Liver (tissue), 9 donors: ENCODE results near the gene MERTK. TPM values are rescaled to one million over a fixed set of nuclear protein-coding genes. Genes with fewer than 3 reads are reported as not detected.
"Not testable (repeated sequence)": the region's sequence is repeated elsewhere in the genome, so short reads cannot be mapped to it uniquely, and the experiment has no call there.

ENCODE experiments used
- DNase-seq: peaks from one replicate; pipeline ENCODE4 v3.0.0-alpha.2; 2017; ENCODE audit warnings: low spot score
- H3K27ac ChIP-seq, 2 donors: one replicate each; pipeline ENCODE4 v1.7.0; 2013; ENCODE audit warnings: inconsistent platforms in 2 of 2, low read length in 2 of 2, control low read depth in 1 of 2, low read depth in 1 of 2, mild to moderate bottlenecking in 1 of 2
- H3K27me3 ChIP-seq, 4 donors: one replicate each; pipeline versions ENCODE4 v1.6.1 to v1.7.0; 2013; ENCODE audit warnings: low read length in 3 of 4, inconsistent platforms in 1 of 4, mild to moderate bottlenecking in 1 of 4, moderate library complexity in 1 of 4; ENCODE audit not compliant: control insufficient read depth in 4 of 4, insufficient read depth in 4 of 4
- H3K36me3 ChIP-seq, 4 donors: one replicate each; pipeline versions ENCODE4 v1.6.1 to v1.7.0; 2013; ENCODE audit warnings: low read length in 3 of 4, mild to moderate bottlenecking in 3 of 4, low read depth in 1 of 4, moderate library complexity in 1 of 4; ENCODE audit not compliant: control insufficient read depth in 4 of 4, insufficient read depth in 3 of 4
- H3K4me1 ChIP-seq, 4 donors: one replicate each; pipeline versions ENCODE4 v1.6.1 to v1.7.0; 2013; ENCODE audit warnings: low read length in 3 of 4, mild to moderate bottlenecking in 3 of 4, moderate library complexity in 1 of 4; ENCODE audit not compliant: control insufficient read depth in 4 of 4, insufficient read depth in 4 of 4
- H3K4me3 ChIP-seq, 3 donors: one replicate each; pipeline versions ENCODE4 v1.6.1 to v1.7.0; 2013; ENCODE audit warnings: low read length in 3 of 3, control low read depth in 1 of 3, low read depth in 1 of 3, mild to moderate bottlenecking in 1 of 3
- H3K9ac ChIP-seq, 2 donors: one replicate each; pipeline ENCODE4 v1.7.0; 2013; ENCODE audit warnings: low read length in 2 of 2, mild to moderate bottlenecking in 2 of 2, moderate library complexity in 2 of 2, control low read depth in 1 of 2, low read depth in 1 of 2
- H3K9me3 ChIP-seq, 4 donors: one replicate each; pipeline versions ENCODE4 v1.6.1 to v1.7.0; 2013; ENCODE audit warnings: low read length in 3 of 4; ENCODE audit not compliant: control insufficient read depth in 4 of 4
- EGR1 ChIP-seq, 2 donors: IDR thresholded peaks; 2 replicates each; pipeline ENCODE4 v1.6.1; 2016 to 2018; ENCODE audit warnings: antibody characterized with exemption in 2 of 2, low read depth in 2 of 2
- FOXA1 ChIP-seq: IDR thresholded peaks from 2 replicates; pipeline ENCODE4 v1.6.1; 2016; ENCODE audit warnings: antibody characterized with exemption
- HNF4A ChIP-seq, 2 donors: conservative IDR thresholded peaks; 2 replicates each; pipeline ENCODE4 v1.6.1; 2016; ENCODE audit warnings: antibody characterized with exemption in 2 of 2, mild to moderate bottlenecking in 2 of 2
- HNF4G ChIP-seq: IDR thresholded peaks from 2 replicates; pipeline ENCODE4 v1.6.1; 2016; ENCODE audit warnings: antibody characterized with exemption
- JUND ChIP-seq, 2 donors: IDR thresholded peaks; 2 replicates each; pipeline ENCODE4 v1.6.1; 2016; ENCODE audit warnings: antibody characterized with exemption in 2 of 2
- MAX ChIP-seq: IDR thresholded peaks from 2 replicates; pipeline ENCODE4 v1.6.1; 2016; ENCODE audit warnings: antibody characterized with exemption
- NR2F2 ChIP-seq: IDR thresholded peaks from 2 replicates; pipeline ENCODE4 v1.6.1; 2016; ENCODE audit warnings: antibody characterized with exemption
- RAD21 ChIP-seq, 2 donors: IDR thresholded peaks; 2 replicates each; pipeline ENCODE4 v1.6.1; 2016; ENCODE audit warnings: antibody characterized with exemption in 2 of 2, mild to moderate bottlenecking in 2 of 2
- RXRA ChIP-seq, 2 donors: IDR thresholded peaks; 2 replicates each; pipeline ENCODE4 v1.6.1; 2017 to 2018; ENCODE audit warnings: antibody characterized with exemption in 2 of 2, mild to moderate bottlenecking in 1 of 2
- SP1 ChIP-seq: IDR thresholded peaks from 2 replicates; pipeline ENCODE4 v1.6.1; 2018; ENCODE audit warnings: antibody characterized with exemption, mild to moderate bottlenecking
- YY1 ChIP-seq: IDR thresholded peaks from 2 replicates; pipeline ENCODE4 v1.6.1; 2016; ENCODE audit warnings: antibody characterized with exemption, mild to moderate bottlenecking
- WGBS: extraction: QIAGEN DNeasy Blood & Tissue Kit; methylation state at CpG from one replicate; pipeline ENCODE4 v1.1.7; 2013; 5-methylcytosine and 5-hydroxymethylcytosine counted together
- polyA plus RNA-seq, 2 donors: library from polyadenylated mRNA; stranded (reverse) in 1 of 2; unstranded in 1 of 2; fragments of 200-250 nt in 1 of 2; fragments of >200 nt in 1 of 2; fragmentation: Nextera tagmentation in 1 of 2; extraction: Ambion mirVana in 1 of 2; gene quantifications; one replicate each; pipeline versions ENCODE4 v1.2.1 to v1.2.3, GENCODE V29; 2013 to 2015
- total RNA-seq, 2 donors: library from RNA; depleted of rRNA; stranded (reverse); fragments of >200 nt; gene quantifications; one replicate each; pipeline ENCODE4 v1.2.3, GENCODE V29; 2014
- TF ChIP-seq, protein P1 (sequence below): IDR thresholded peaks from 2 replicates; pipeline ENCODE4 v1.6.1; 2016; ENCODE audit warnings: antibody characterized with exemption, mild to moderate bottlenecking
- TF ChIP-seq, protein P2 (sequence below): fragments of 150-350 bp; IDR thresholded peaks from 2 replicates; pipeline ENCODE4 v1.5.1; 2017; ENCODE audit warnings: improper control_type of control experiment, low read depth, low read length; ENCODE audit not compliant: missing input control
- donor health status: healthy.
- donor health status: healthy.
- donor health status: healthy.
- donor health status: healthy.
- donor health status: healthy.

The MERTK gene
- total and polyA plus RNA-seq, 4 donors, result 6.3 to 34.1 (median 8.2) TPM

DNA sequence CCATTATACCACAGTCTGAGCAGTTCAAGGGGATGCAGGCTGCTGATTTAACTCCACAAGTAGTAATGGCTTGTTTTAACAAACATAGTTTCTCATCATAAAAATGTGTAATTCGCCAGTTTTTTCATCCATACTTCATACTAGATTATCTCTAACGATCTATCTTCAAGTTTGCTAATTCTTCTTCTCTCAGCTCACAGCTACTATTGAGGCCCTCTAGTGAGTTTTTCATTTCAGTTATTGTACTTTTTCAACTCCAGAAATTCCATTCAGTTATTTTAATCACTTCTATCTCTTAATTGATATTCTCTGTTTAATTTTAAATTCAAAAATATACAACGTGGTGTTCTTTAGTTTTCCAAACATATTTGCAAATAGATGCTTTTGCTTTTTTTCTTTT, 136.5 kb downstream of the MERTK start:
- TF ChIP-seq RXRA (IDR thresholded peaks at IDR 0.05), result no peak
- no peak for TF ChIP-seq MAX
- TF ChIP-seq HNF4G, result no peak
- no peak for TF ChIP-seq SP1
- TF ChIP-seq, protein P1, sequence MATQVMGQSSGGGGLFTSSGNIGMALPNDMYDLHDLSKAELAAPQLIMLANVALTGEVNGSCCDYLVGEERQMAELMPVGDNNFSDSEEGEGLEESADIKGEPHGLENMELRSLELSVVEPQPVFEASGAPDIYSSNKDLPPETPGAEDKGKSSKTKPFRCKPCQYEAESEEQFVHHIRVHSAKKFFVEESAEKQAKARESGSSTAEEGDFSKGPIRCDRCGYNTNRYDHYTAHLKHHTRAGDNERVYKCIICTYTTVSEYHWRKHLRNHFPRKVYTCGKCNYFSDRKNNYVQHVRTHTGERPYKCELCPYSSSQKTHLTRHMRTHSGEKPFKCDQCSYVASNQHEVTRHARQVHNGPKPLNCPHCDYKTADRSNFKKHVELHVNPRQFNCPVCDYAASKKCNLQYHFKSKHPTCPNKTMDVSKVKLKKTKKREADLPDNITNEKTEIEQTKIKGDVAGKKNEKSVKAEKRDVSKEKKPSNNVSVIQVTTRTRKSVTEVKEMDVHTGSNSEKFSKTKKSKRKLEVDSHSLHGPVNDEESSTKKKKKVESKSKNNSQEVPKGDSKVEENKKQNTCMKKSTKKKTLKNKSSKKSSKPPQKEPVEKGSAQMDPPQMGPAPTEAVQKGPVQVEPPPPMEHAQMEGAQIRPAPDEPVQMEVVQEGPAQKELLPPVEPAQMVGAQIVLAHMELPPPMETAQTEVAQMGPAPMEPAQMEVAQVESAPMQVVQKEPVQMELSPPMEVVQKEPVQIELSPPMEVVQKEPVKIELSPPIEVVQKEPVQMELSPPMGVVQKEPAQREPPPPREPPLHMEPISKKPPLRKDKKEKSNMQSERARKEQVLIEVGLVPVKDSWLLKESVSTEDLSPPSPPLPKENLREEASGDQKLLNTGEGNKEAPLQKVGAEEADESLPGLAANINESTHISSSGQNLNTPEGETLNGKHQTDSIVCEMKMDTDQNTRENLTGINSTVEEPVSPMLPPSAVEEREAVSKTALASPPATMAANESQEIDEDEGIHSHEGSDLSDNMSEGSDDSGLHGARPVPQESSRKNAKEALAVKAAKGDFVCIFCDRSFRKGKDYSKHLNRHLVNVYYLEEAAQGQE, result no peak
- no peak for TF ChIP-seq EGR1 (IDR thresholded peaks at IDR 0.05; ENCODE audit: low read depth in 2 of 2)
- TF ChIP-seq FOXA1, result no peak
- TF ChIP-seq RAD21 (IDR thresholded peaks at IDR 0.05), result no peak
- TF ChIP-seq, protein P2, sequence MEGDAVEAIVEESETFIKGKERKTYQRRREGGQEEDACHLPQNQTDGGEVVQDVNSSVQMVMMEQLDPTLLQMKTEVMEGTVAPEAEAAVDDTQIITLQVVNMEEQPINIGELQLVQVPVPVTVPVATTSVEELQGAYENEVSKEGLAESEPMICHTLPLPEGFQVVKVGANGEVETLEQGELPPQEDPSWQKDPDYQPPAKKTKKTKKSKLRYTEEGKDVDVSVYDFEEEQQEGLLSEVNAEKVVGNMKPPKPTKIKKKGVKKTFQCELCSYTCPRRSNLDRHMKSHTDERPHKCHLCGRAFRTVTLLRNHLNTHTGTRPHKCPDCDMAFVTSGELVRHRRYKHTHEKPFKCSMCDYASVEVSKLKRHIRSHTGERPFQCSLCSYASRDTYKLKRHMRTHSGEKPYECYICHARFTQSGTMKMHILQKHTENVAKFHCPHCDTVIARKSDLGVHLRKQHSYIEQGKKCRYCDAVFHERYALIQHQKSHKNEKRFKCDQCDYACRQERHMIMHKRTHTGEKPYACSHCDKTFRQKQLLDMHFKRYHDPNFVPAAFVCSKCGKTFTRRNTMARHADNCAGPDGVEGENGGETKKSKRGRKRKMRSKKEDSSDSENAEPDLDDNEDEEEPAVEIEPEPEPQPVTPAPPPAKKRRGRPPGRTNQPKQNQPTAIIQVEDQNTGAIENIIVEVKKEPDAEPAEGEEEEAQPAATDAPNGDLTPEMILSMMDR, result no peak
- no peak for TF ChIP-seq HNF4A (conservative IDR thresholded peaks at IDR 0.05)
- Histone ChIP-seq H3K4me1 (peaks cover 0 to 7% (median 0%) of the 10 kb centered on the region in 4 donors), H3K27ac (no peak overlapping the region), H3K9ac (no peak overlapping the region), H3K9me3 (no peaks in the 10 kb centered on the region), H3K36me3 (no peaks in the 10 kb centered on the region), H3K4me3 (no peak overlapping the region), H3K27me3 (no peaks in the 10 kb centered on the region)
- WGBS, result 94% methylated on average over 3 of the region's 3 CpGs
- DNase-seq, result no peak

DNA sequence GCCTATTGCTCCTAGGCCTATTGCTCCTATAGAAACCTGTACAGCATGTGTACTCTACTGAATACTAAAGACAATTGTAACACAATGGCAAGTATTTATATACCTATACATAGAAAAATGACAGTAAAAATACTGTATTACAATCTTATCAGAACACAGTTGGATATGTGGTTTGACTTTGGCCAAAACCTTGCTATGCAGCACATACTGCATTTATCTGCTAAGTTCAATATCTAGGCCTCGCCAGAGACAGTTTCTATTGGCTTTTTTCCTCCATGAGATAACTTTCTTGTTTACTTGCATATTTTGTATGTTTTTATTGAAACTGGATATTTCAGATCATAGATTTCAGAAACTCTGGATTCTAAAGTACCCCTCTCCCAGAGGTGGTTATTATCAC, 137.4 kb downstream of the MERTK start:
- 91% methylated on average over 1 of the region's 1 CpG for WGBS
- Histone ChIP-seq H3K4me3 (no peak overlapping the region), H3K9me3 (no peaks in the 10 kb centered on the region), H3K27me3 (no peaks in the 10 kb centered on the region), H3K4me1 (peaks cover 0 to 7% (median 0%) of the 10 kb centered on the region in 4 donors), H3K27ac (no peak overlapping the region), H3K36me3 (no peaks in the 10 kb centered on the region), H3K9ac (no peak overlapping the region)
- no peak for DNase-seq
- TF ChIP-seq, protein P1, result no peak
- TF ChIP-seq RXRA (IDR thresholded peaks at IDR 0.05), result no peak
- TF ChIP-seq HNF4A (conservative IDR thresholded peaks at IDR 0.05), result no peak
- no peak for TF ChIP-seq NR2F2
- TF ChIP-seq FOXA1, result no peak
- TF ChIP-seq SP1, result no peak
- no peak for TF ChIP-seq EGR1 (IDR thresholded peaks at IDR 0.05; ENCODE audit: low read depth in 2 of 2)
- no peak for TF ChIP-seq JUND (IDR thresholded peaks at IDR 0.05)
- TF ChIP-seq, protein P2, result no peak
- no peak for TF ChIP-seq MAX
- TF ChIP-seq HNF4G, result no peak
- no peak for TF ChIP-seq YY1

DNA sequence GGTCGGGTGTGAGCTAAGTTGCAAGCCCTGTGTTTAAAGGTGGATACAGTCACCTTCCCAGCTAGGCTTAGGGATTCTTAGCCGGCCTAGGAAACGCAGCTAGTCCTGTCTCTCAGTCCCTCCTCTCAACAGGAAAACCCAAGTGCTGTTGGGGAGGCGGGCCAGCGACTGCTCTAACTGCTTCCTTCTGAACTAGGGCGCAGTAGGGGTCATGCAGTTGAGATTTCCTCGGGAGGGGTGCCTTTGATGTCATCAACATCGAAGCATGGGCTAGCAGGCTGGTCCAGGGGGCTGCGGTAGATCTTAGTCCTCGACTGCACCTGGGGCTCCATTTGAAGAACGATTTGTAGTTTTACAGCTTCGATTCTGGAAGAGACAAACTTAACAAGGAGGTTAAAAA, 141.1 kb downstream of the MERTK start:
- not testable (repeated sequence) for H3K36me3 ChIP-seq, DNase-seq

More for the DNA sequence above, 141.1 kb downstream of the MERTK start:
- H3K27me3 ChIP-seq, H3K4me1 ChIP-seq, H3K27ac ChIP-seq, H3K9me3 ChIP-seq, H3K4me3 ChIP-seq, H3K9ac ChIP-seq: not testable (repeated sequence)
- 92% methylated on average over 12 of the region's 12 CpGs for WGBS
